GM15510 (cell line): ENCODE results near the gene NEK2.

Experiments used
- POLR2A ChIP-seq: IDR thresholded peaks from 3 replicates; pipeline ENCODE4 v1.6.1; 2011; ENCODE audit warnings: borderline replicate concordance; ENCODE audit not compliant: insufficient read length; ENCODE audit errors: extremely low read depth

Gene NEK2

GRCh38 chr1:211698161-211699026 lies 23.0 kb upstream of the NEK2 start:
- TF ChIP-seq POLR2A = no peak

- no peak for TF ChIP-seq POLR2A
Measured at GRCh38 chr1:211697356-211697755, 21.9 kb upstream of the NEK2 start.

GRCh38 chr1:211695135-211695816 lies 19.9 kb upstream of the NEK2 start:
- no peak for TF ChIP-seq POLR2A

- no peak for TF ChIP-seq POLR2A
Measured at GRCh38 chr1:211688421-211688820, 13.0 kb upstream of the NEK2 start.

GRCh38 chr1:211687462-211688215 lies 12.2 kb upstream of the NEK2 start:
- TF ChIP-seq POLR2A = no peak

- no peak for TF ChIP-seq POLR2A
Measured at GRCh38 chr1:211685823-211686222, 10.4 kb upstream of the NEK2 start.

GRCh38 chr1:211684791-211685190 lies 9.4 kb upstream of the NEK2 start:
- TF ChIP-seq POLR2A = no peak

- TF ChIP-seq POLR2A = no peak
Measured at GRCh38 chr1:211684331-211684730, 8.9 kb upstream of the NEK2 start.

GRCh38 chr1:211683396-211684297 lies 8.2 kb upstream of the NEK2 start:
- no peak for TF ChIP-seq POLR2A

- no peak for TF ChIP-seq POLR2A
Measured at GRCh38 chr1:211680752-211681327, 5.4 kb upstream of the NEK2 start.

- no peak for TF ChIP-seq POLR2A
Measured at GRCh38 chr1:211677659-211678058, 2.2 kb upstream of the NEK2 start.

GRCh38 chr1:211676761-211677160 lies 1.3 kb upstream of the NEK2 start:
- TF ChIP-seq POLR2A = no peak

- TF ChIP-seq POLR2A = no peak
Measured at GRCh38 chr1:211676106-211676583, 724 bp upstream of the NEK2 start.
